ENCODE results near the gene PNMT. TPM values are rescaled to one million over a fixed set of nuclear protein-coding genes. Genes with fewer than 3 reads are reported as not detected.

PNMT gene
- total and polyA plus RNA-seq, 2 of the 13 experiments (the other 11 are each of a cell fraction or from before 2014, with no cell fraction given) = 0.25 TPM; not detected in 1

DNA sequence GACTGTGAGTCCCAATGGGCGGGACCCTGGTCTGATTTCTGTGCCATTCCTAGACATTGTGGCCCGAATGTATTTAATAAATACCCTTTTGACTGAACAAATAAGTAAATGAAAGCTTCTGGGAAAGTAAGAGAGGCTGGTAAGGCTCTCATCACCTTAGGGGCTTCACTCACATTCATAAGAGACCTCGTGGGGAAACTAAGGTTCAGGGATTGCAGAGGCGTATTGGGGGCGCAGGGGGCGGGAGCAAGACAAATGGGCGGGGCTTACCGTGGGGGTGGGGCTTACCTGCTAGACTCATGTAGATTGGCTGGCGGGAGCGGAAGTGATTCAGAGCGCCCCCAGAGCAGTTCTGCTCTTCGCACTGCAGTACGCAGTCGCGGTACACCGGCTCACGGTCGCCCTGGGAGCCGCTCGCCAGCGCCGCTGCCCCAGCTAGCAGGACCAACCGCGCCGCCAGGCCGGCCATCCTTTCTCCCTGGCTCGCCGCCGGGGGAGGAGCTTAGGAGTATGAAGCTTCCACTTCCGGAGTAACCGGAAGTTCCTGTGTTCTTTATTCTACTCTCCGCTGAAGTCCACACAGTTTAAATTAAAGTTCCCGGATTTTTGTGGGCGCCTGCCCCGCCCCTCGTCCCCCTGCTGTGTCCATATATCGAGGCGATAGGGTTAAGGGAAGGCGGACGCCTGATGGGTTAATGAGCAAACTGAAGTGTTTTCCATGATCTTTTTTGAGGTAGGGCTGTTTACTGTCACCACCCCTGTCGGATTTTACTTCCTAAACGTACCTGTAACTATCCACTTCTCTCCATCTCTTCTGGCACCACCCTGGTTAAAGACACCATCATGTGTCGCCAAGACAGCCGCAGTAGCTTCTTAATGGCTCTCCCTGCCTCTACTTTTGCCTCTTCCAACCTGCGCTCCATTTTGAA, 19.6 kb downstream of the PNMT start, which contains the start of gene PGAP3 (continued):
- TF ChIP-seq ZHX2 (IDR thresholded peaks at IDR 0.05; ENCODE audit: low read depth) (no peak), ZHX2 (CRISPR knock-in tag; IDR thresholded peaks at IDR 0.05; ENCODE audit: borderline replicate concordance) (peak; percentile 72; the same call in 1 of the 2 replicates), MEIS1 (CRISPR knock-in tag; IDR thresholded peaks at IDR 0.05; ENCODE audit: borderline replicate concordance) (0 out of 2 replicates have a peak, but pooled peaks have one; percentile 14), DMAP1 (CRISPR knock-in tag; IDR thresholded peaks at IDR 0.05) (peak; percentile 55; the same call in 1 of the 2 replicates), NFKBIZ (CRISPR knock-in tag; IDR thresholded peaks at IDR 0.05) (peak; percentile 29; the same call in 1 of the 2 replicates), ZNF547 (CRISPR knock-in tag; IDR thresholded peaks at IDR 0.05) (0 out of 2 replicates have a peak, but pooled peaks have one; percentile 1), FOXA3 (CRISPR knock-in tag; IDR thresholded peaks at IDR 0.05) (peak; percentile 48), ZNF432 (CRISPR knock-in tag; IDR thresholded peaks at IDR 0.05; ENCODE audit: borderline replicate concordance) (no peak), ZNF121 (CRISPR knock-in tag; IDR thresholded peaks at IDR 0.05) (peak; percentile 40; the same call in 1 of the 2 replicates), ZEB1 (IDR thresholded peaks at IDR 0.05; ENCODE audit: insufficient replicate concordance, low read depth) (peak; percentile 84), SP5 (CRISPR knock-in tag; IDR thresholded peaks at IDR 0.05; ENCODE audit: borderline replicate concordance, low read depth) (peak; percentile 74), PHF20 (CRISPR knock-in tag; IDR thresholded peaks at IDR 0.05) (peak; percentile 91), PHF21A (CRISPR knock-in tag; IDR thresholded peaks at IDR 0.05) (peak; percentile 67), KLF6 (CRISPR knock-in tag; IDR thresholded peaks at IDR 0.05) (peak; percentile 79), CHD2 (IDR thresholded peaks at IDR 0.05; ENCODE audit: low read depth, low read length) (no peak), HNRNPK (IDR thresholded peaks at IDR 0.05; ENCODE audit: low read depth, low read length, poor library complexity, severe bottlenecking) (peak; percentile 51)
- TF ChIP-seq, protein P1, sequence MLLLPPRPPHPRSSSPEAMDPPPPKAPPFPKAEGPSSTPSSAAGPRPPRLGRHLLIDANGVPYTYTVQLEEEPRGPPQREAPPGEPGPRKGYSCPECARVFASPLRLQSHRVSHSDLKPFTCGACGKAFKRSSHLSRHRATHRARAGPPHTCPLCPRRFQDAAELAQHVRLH (CRISPR knock-in tag; IDR thresholded peaks at IDR 0.05; ENCODE audit: borderline replicate concordance, low read depth) = peak; percentile 82
- TF ChIP-seq, protein P2, sequence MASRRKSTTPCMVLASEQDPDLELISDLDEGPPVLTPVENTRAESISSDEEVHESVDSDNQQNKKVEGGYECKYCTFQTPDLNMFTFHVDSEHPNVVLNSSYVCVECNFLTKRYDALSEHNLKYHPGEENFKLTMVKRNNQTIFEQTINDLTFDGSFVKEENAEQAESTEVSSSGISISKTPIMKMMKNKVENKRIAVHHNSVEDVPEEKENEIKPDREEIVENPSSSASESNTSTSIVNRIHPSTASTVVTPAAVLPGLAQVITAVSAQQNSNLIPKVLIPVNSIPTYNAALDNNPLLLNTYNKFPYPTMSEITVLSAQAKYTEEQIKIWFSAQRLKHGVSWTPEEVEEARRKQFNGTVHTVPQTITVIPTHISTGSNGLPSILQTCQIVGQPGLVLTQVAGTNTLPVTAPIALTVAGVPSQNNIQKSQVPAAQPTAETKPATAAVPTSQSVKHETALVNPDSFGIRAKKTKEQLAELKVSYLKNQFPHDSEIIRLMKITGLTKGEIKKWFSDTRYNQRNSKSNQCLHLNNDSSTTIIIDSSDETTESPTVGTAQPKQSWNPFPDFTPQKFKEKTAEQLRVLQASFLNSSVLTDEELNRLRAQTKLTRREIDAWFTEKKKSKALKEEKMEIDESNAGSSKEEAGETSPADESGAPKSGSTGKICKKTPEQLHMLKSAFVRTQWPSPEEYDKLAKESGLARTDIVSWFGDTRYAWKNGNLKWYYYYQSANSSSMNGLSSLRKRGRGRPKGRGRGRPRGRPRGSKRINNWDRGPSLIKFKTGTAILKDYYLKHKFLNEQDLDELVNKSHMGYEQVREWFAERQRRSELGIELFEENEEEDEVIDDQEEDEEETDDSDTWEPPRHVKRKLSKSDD (CRISPR knock-in tag; IDR thresholded peaks at IDR 0.05; ENCODE audit: low read depth) = 0 out of 2 replicates have a peak, but pooled peaks have one; percentile 20
